ENCODE measurements around the gene HYPK. TPM values are rescaled to one million over a fixed set of nuclear protein-coding genes. Genes with fewer than 3 reads are reported as not detected.
"Not testable (repeated sequence)": the region's sequence is repeated elsewhere in the genome, so short reads cannot be mapped to it uniquely, and the experiment has no call there.

Gene HYPK
- total and polyA plus RNA-seq, 7 donors, result 3.6 to 22.8 (median 13.8) TPM

GRCh38 chr15:43821505-43821904, 21.1 kb downstream of the HYPK start:
- no peak for DNase-seq
- Histone ChIP-seq H3K27me3 (no peaks in the 10 kb centered on the region), H3K27ac (no peak overlapping the region), H3K9me3 (no peaks in the 10 kb centered on the region), H3K4me1 (peaks cover 0 to 39% (median 28%) of the 10 kb centered on the region in 4 donors), H3K4me3 (no peak overlapping the region), H3K36me3 (peaks cover 5 to 11% (median 8%) of the 10 kb centered on the region in 4 donors)
- intact Hi-C loops (cut with DNase I), result no loop called here
- TF ChIP-seq POLR2AphosphoS5 (IDR thresholded peaks at IDR 0.05) (no peak), CTCF (IDR thresholded peaks at IDR 0.05) (no peak), POLR2A (IDR thresholded peaks at IDR 0.05) (no peak), EP300 (IDR thresholded peaks at IDR 0.05) (no peak)
- WGBS, 2 donors, result 51 to 69% methylated on average over 3 of the region's 3 CpGs

- intact Hi-C loops (cut with DNase I), result loop anchor here (2.0 kb wide), 1 partner anchor 32 kb away; the partner anchor contains the start of gene SERF2
- no peaks in the 10 kb centered on the region for H3K36me3 ChIP-seq
- peak; percentile 98 for DNase-seq
- H3K27ac ChIP-seq, result peak within 1 kb of the TSS; percentile 85 to 93 (median 90)
- TF ChIP-seq POLR2AphosphoS5 (IDR thresholded peaks at IDR 0.05) (peak; percentile 92 to 96 (median 95)), CTCF (IDR thresholded peaks at IDR 0.05) (no peak), POLR2A (IDR thresholded peaks at IDR 0.05) (peak; percentile 85 to 87), EP300 (IDR thresholded peaks at IDR 0.05) (peak in 1 of 4 donors; percentile 55)
- H3K27me3 ChIP-seq, result no peaks in the 10 kb centered on the region
- WGBS, 2 donors, result 9% methylated on average over 46 of the region's 46 CpGs
- peaks cover 0 to 52% (median 41%) of the 10 kb centered on the region in 4 donors for H3K4me1 ChIP-seq
- peak within 1 kb of the TSS; percentile 57 to 83 (median 70) for H3K4me3 ChIP-seq
- H3K9me3 ChIP-seq, result no peaks in the 10 kb centered on the region
These were observed 24.2 kb downstream of the HYPK start, which contains the start of gene MFAP1 for GRCh38 chr15:43824302-43825246. TSS of gene MFAP1 (minus strand) at chr15:43824690. CDS start at chr15:43824569, 121 bp downstream.

- not testable (repeated sequence) for H3K36me3 ChIP-seq, H3K4me3 ChIP-seq, H3K9me3 ChIP-seq, DNase-seq, H3K27me3 ChIP-seq, H3K27ac ChIP-seq
- H3K4me1 ChIP-seq, result peaks cover 0 to 52% (median 41%) of the 10 kb centered on the region in 4 donors
- intact Hi-C loops (cut with DNase I), result loop anchor here (2.0 kb wide), 1 partner anchor 33 kb away; the partner anchor contains the start of gene SERF2
- 96% methylated on average over 11 of the region's 11 CpGs for WGBS, 2 donors
These were observed 24.9 kb downstream of the HYPK start for GRCh38 chr15:43825305-43825704.

- TF ChIP-seq POLR2AphosphoS5 (IDR thresholded peaks at IDR 0.05) (no peak), CTCF (IDR thresholded peaks at IDR 0.05) (no peak), POLR2A (IDR thresholded peaks at IDR 0.05) (no peak), EP300 (IDR thresholded peaks at IDR 0.05) (no peak)
- Histone ChIP-seq H3K27ac (peak overlapping the region; percentile 76 to 81 (median 77)), H3K9me3 (no peaks in the 10 kb centered on the region), H3K4me3 (peak overlapping the region in 3 of 4 donors; percentile 43 to 59 (median 58)), H3K4me1 (peaks cover 0 to 51% (median 41%) of the 10 kb centered on the region in 4 donors), H3K36me3 (no peaks in the 10 kb centered on the region), H3K27me3 (no peaks in the 10 kb centered on the region)
- intact Hi-C loops (cut with DNase I), result no loop called here
- whole genome bisulfite sequencing, 2 donors, result 96 to 97% methylated on average over 11 of the region's 11 CpGs
- no peak for DNase-seq
These were observed 25.7 kb downstream of the HYPK start for GRCh38 chr15:43826029-43826507.
